SKM-1 treated with dmso at 0.1 percent for 144 hours (cell line): ENCODE data around the gene CTNNB1.

ENCODE experiments used
- DNase-seq: peaks from one replicate; lab custom pipeline; 2025; ENCODE audit not compliant: unreplicated experiment; lab: John Stamatoyannopoulos, UW

Gene CTNNB1

GRCh38 chr3:41213588-41213987 is 14.3 kb downstream of the CTNNB1 start:
- no peak for DNase-seq

DNA sequence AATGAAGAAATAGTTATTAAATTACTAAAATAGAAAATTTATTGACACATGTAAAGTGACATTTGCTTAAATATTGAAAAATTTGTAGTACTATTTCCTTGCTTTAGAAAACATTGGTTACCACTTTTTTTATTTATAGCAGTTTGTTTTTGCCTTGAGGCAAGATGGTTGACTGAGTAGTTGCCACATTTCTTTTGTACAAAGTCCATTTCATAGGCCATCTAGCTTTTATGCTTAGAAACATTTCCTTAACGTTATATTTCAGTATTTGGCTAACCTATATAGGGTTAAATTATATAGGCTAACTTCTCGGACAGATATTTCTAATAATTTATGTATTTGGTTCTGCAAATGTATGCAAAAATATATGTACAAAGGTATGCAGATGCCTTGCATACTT is 17.1 kb downstream of the CTNNB1 start:
- no peak for DNase-seq

DNA sequence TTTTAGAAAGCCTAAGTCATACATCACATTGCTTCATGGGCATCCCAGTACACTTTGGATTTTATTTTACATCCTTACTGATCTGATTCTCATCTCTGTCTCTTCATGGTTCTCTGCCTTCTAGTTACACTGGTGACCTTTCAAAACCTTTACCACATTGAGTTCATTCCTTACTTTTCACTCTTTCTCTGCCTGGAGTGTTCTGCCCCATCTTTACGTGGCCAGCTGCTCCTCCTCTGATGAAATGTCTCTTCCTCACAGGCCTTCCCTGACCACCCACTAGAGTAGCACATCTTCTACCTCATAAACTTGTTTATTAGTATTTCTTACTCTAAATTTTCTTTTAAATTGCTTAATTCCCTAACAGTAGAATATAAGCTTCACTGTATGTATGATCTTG is 17.7 kb downstream of the CTNNB1 start:
- DNase-seq = no peak

GRCh38 chr3:41219424-41219823 is 20.1 kb downstream of the CTNNB1 start:
- no peak for DNase-seq

DNA sequence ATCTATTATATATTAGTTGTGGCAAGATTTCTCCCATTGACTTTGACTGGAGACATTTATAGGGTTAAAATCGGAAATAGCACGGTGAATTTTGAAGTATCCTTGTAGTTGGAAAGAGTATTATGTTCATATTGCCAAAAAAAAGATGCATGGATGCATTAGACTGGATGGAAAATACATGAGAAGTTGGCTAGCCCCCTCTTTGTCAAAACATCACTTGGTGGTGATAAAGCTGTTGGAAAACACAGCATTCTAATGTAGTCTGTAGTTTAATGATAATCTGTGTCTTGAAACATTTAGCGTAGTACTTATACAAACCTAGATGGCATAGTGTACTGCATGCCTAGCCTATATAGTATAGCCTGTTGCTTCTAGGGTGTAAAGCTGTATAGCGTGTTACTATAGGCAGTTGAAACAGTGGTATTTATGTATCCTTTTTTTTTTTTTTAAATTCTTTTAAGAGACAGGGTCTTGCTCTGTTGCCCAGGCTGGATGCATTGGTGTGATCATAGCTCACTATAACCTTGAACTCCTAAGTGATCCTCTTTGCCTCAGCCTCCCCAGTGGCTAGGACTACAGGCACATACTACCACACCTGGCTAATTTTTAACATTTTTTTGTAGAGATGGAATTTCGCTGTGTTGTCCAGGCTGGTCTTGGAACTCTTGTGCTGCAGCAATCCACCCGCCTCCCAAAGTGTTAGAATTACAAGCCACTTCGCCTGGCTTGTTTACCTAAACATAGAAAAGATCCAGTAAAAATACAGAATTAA is 21.8 kb downstream of the CTNNB1 start:
- DNase-seq = no peak

- no peak for DNase-seq
Measured at GRCh38 chr3:41222012-41222411, 22.7 kb downstream of the CTNNB1 start.

DNA sequence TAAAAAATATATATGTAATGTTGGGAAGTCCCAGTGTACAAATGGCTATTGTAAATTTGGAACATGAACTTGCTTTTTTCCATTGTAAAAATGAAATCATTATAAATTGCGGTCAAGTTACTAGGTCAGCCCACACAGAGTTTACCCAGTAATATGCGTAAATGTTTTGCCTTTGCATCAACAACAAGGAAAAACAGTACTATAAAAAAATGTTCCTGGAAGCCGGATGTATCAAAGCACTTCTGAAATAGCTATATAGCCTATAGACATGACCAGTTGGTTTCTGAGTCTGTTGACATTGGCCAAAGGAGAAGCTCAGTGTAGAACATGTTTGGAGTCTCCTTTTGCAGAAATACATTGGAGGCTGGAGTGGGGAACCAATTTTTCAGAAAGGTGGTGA is 23.2 kb downstream of the CTNNB1 start:
- no peak for DNase-seq

DNA sequence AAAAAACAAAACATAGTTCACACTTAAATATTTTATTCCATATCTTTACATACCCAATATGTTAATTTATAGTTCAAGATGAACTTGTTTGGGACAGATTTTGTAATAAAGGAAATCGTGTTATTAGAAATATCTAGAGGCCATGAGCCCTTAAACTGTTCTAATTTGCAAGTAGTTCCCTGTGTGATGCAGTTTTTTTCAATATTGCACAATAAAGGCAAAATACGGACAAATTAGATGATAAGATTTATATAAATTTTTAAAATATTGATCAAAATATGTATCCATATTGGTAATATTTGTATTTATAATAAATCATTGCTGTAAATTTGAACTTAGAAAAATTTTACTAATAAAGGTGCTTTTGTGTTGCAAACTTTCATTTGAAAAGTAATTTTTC is 23.8 kb downstream of the CTNNB1 start:
- no peak for DNase-seq

- no peak for DNase-seq
Measured at GRCh38 chr3:41223691-41224090, 24.4 kb downstream of the CTNNB1 start.

GRCh38 chr3:41224120-41224806 is 25.0 kb downstream of the CTNNB1 start:
- no peak for DNase-seq

- no peak for DNase-seq
Measured at GRCh38 chr3:41234823-41235721, 35.8 kb downstream of the CTNNB1 start.

GRCh38 chr3:41236228-41236627 is 36.9 kb downstream of the CTNNB1 start:
- no peak for DNase-seq

DNA sequence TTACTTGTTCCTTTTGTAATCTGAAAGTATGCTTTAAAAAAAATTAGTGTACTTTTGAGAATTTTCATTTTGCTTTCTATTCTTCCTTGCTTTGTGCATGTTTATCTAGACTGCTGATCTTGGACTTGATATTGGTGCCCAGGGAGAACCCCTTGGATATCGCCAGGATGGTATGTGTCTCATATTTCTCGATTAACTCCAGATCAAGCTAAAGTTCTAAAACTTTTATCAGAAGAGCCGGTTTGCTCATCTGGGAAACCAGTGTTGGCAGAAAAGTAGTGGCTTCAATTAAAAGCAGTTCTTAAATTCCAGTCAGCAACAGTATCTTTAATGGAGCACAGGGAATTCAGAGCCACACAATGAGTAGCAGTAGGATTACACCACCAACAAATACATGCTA is 38.6 kb downstream of the CTNNB1 start:
- DNase-seq = no peak

- no peak for DNase-seq
Measured at GRCh38 chr3:41239587-41239986, 40.3 kb downstream of the CTNNB1 start.

DNA sequence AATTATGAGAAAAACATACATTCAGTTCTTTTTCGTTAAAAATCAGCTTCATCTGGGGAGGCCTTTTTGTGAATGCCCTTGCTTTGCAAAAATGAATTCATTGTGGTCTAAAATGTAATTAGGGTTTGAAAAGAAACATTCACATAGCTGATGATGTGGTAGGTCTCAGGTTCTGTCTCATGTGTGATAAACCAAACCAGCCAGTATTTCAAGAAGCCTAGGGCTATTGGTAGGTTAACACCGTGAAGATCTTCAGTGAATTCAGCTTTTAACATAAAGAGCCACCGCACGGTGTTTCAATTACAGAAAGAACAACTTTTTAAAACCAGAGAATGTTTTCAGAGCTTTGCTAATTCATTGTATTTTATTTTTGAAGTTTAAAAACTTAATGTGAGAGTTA is 41.9 kb downstream of the CTNNB1 start:
- DNase-seq = no peak

DNA sequence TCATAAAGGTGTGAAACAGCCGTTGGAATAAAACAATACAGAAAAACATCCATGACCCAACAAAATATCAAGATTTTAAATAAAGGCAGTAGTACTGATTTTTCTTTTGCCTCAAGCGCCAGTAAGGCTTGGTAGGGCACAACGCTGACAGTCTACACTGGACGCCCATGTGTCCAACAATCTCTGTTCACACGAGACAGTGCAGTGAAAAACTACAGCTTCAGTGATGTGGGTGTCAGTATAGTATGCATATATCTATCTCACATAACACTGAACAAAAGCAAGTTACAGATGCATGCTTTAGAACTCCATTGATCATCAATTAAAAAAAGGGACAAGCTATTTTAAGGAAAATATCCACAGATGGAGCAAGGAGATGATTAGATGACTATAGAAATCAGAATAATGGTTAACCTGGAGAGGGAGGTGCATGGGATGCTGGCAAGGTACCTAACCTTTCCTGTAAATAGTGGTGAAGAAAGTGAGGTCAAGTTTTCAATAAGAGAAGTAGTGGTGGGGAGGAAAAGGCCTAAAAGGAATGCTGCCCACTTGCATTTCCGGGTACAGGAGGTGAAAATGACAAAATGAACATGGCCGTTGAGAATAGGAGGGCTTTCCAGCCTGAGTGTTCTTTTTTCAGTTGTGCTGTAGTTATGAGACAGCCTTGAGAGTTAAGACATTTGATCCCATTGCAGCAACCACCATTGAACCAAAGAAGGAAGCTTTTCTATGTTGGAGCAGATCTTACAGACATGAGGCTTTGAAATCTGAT is 42.7 kb downstream of the CTNNB1 start:
- no peak for DNase-seq

DNA sequence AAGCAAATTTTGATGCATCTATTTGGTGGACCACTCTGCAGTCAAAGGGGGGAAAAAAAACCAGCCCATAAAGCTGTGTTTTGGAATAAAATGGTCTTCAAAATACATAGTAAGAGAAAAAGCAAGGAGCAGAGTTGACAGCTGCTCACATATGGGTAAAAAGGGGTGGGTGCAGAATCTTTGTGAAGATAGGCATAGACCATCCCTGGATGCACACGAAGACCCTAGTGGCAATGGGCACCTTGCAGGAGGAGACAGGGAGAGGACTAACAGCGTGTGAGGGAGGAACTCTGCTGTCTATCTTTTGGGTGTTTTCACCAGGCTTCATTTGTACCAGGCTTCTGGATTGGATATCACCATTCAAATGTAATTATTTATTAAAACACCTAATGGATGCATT is 43.9 kb downstream of the CTNNB1 start:
- DNase-seq = no peak

DNA sequence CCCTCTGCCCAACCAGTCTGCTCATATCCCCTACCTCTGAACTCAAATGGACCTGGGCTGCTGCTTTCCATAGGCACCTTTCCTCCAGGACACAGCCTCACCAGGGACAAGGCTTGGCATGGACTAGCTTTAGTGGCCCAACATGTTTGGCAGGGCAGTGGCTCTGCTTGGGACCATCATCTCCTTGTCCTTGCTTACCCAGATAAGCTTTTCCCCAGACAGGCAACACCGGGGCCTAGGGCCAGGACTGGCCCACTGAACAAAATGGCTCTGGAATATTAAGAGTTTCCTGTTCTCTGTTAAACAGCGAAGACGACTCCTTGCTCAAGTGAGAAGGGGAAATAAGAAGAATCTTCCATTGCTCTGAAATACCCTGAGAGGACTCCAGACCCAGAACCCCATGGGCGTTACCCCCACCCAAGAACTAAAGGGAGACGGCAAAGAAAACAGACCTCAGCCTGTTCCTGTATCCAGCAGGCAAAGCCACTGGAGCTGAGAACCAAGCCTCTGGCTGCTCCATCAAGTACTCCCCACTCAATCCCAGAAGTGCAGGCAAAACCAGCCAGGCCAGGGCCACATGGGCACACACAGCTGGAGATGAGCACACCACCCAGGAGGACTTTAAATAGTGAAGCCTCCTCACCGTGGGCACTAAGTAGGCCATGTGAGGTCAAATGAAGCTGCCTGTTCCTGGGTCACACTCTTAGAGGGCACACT is 45.5 kb downstream of the CTNNB1 start:
- DNase-seq = no peak

DNA sequence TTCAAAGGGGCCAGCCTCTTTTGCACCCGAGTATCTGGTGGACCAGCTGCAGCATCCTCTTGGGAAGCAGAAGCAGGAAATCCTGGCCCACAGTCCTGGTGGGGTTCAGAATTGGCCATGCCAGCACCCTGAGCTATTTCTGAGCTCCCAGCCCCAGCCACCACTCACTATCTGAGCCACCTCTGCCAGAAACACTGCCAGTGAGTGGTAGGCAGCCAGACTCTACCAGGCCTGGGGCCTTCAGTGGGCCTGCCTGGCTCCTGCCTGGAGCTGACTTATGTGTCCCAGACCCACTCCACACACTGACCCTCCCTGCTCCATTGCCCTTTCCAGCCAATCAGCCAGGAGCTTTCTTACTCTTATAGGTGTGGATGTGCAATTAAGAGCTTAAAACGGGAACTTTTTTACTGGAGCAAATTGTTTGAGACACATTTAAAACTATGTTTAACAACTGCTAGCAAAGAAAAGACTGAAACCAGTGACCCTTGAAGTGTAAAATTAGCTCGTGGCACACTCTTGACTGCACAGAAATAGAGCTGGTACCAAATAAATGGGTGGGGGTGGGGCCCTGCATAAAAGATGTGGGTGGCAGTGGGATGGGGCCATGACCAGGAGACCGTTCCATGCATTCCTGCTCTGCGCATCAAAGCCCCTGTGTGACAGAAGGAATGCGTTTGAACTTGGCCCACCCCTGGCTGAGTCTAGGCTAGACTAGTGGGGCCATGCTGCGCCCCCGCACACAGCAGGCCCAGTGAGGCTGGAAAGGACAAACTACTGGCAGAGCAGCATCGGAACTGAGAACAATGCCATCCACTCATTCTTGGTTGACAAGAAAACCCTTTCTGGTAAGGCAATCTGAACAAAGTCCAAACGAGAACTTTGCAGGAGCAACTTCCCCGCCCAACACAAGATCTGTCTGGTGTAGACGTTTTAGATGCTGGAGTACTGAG is 48.0 kb downstream of the CTNNB1 start:
- DNase-seq = no peak
